OCI-LY7 (cell line): ENCODE results near the gene FSHR. TPM values are rescaled to one million over a fixed set of nuclear protein-coding genes. Genes with fewer than 3 reads are reported as not detected.

Experiments
- BruUV-seq: library from RNA; stranded (reverse); fragments of 400-500 nt; replicated peaks from 2 replicates; lab custom pipeline; 2021; lab: Mats Ljungman, UMichigan
- CTCF ChIA-PET: fragments of 300-600 bp; sonication (Branson Sonifier 250); formaldehyde crosslinking; loops from one replicate; lab custom pipeline; 2022; ENCODE audit warnings: antibody characterized with exemption; ENCODE audit not compliant: unreplicated experiment; lab: Charles Lee
- POLR2A ChIA-PET: fragments of 300-600 bp; sonication (Branson Sonifier 250); formaldehyde crosslinking; loops from one replicate; lab custom pipeline; 2022; ENCODE audit warnings: antibody characterized with exemption; lab: Charles Lee
- DNase-seq: peaks from one replicate; pipeline ENCODE4 v3.0.0-alpha.2; 2015; ENCODE audit warnings: low spot score
- H2AFZ ChIP-seq: fragments of 200-600 bp; sonication (generic), shearing (Covaris generic); 2 replicates; pipeline ENCODE4 v1.6.1; 2014; ENCODE audit warnings: mild to moderate bottlenecking, antibody characterized with exemption, low read length, moderate library complexity
- H3K27ac ChIP-seq: fragments of 200-600 bp; sonication (generic); 2 replicates; pipeline ENCODE4 v1.5.1; 2014; ENCODE audit warnings: mixed run types, low read depth, mild to moderate bottlenecking, moderate library complexity, low read length, inconsistent platforms; ENCODE audit not compliant: poor library complexity, severe bottlenecking
- H3K36me3 ChIP-seq: fragments of 200-600 bp; sonication (generic); 2 replicates; pipeline ENCODE4 v1.6.1; 2014; ENCODE audit warnings: mild to moderate bottlenecking, antibody characterized with exemption, low read length, moderate library complexity, mixed read lengths; ENCODE audit not compliant: insufficient read depth
- H3K4me1 ChIP-seq: fragments of 200-600 bp; sonication (generic); 2 replicates; pipeline ENCODE4 v1.5.1; 2014; ENCODE audit warnings: mild to moderate bottlenecking, low read length; ENCODE audit not compliant: insufficient read depth, poor library complexity, severe bottlenecking
- H3K4me2 ChIP-seq: fragments of 200-600 bp; sonication (generic); 2 replicates; pipeline ENCODE4 v1.6.1; 2014; ENCODE audit warnings: mild to moderate bottlenecking, low read length
- H3K4me3 ChIP-seq: fragments of 200-600 bp; sonication (generic); 2 replicates; pipeline ENCODE4 v1.5.1; 2014; ENCODE audit warnings: mild to moderate bottlenecking, low read depth, low read length; ENCODE audit not compliant: poor library complexity, severe bottlenecking
- H3K79me2 ChIP-seq: fragments of 200-600 bp; sonication (generic); 2 replicates; pipeline ENCODE4 v1.6.1; 2016; ENCODE audit warnings: low read depth, mild to moderate bottlenecking, low read length, moderate library complexity, mixed read lengths; ENCODE audit not compliant: insufficient read depth
- H3K9me2 ChIP-seq: fragments of 200-600 bp; sonication (generic); 2 replicates; pipeline ENCODE4 v1.6.1; 2016; ENCODE audit warnings: mild to moderate bottlenecking, low read length, mixed read lengths; ENCODE audit not compliant: insufficient read depth
- H3K9me3 ChIP-seq: fragments of 200-600 bp; sonication (generic); 2 replicates; pipeline ENCODE4 v1.6.1; 2014; ENCODE audit warnings: mild to moderate bottlenecking, mixed run types, low read length, mixed read lengths
- H4K20me1 ChIP-seq: fragments of 200-600 bp; sonication (generic); 2 replicates; pipeline ENCODE4 v1.6.1; 2014; ENCODE audit warnings: mild to moderate bottlenecking, antibody characterized with exemption, low read length, moderate library complexity, mixed read lengths; ENCODE audit not compliant: insufficient read depth
- CTCF ChIP-seq: fragments of 200-600 bp; sonication (generic); conservative IDR thresholded peaks from 2 replicates; pipeline ENCODE4 v1.5.1; 2014; ENCODE audit warnings: mild to moderate bottlenecking, antibody characterized with exemption, low read length, moderate library complexity, mixed read lengths
- EZH2phosphoT487 ChIP-seq: fragments of 200-600 bp; sonication (generic); IDR thresholded peaks from 2 replicates; pipeline ENCODE4 v1.6.1; 2018; ENCODE audit warnings: low read depth, borderline replicate concordance, mild to moderate bottlenecking, mixed run types, antibody characterized with exemption, low read length, moderate library complexity, mixed read lengths
- intact Hi-C: fragments of 100-400 bp; cut with micrococcal nuclease; formaldehyde crosslinking; loops from one replicate; pipeline ENCODE4 v1.10.0; 2022; ENCODE audit not compliant: unreplicated experiment
- total RNA-seq, 2 experiments: library from RNA; depleted of rRNA in 1 of 2; stranded (reverse); fragments of >200 nt in 1 of 2; shearing (Covaris generic) in 1 of 2; gene quantifications; 2 replicates each; pipeline ENCODE4 v1.2.3, GENCODE V29; 2014 to 2022

The FSHR gene
- total RNA-seq, 2 experiments from 2014 or later: not detected

GRCh38 chr2:48952143-48952542 is 202.2 kb downstream of the FSHR start:
- TF ChIP-seq CTCF (no peak), EZH2phosphoT487 (no peak)
- H3K4me3 ChIP-seq: no peak overlapping the region
- intact Hi-C loops: loop anchor here (5.0 kb wide), 1 partner anchor 1540 kb away; no protein-coding TSS in a partner anchor
- H2AFZ ChIP-seq: no peak overlapping the region
- no peak overlapping the region for H3K27ac ChIP-seq
- no peaks in the 10 kb centered on the region for H3K9me3 ChIP-seq
- no peaks in the 10 kb centered on the region for H3K79me2 ChIP-seq
- no peaks in the 10 kb centered on the region for H4K20me1 ChIP-seq
- H3K4me2 ChIP-seq: no peak overlapping the region
- BruUV-seq: no TSS peak
- ChIA-PET POLR2A (no interaction called here), CTCF (no interaction called here)
- no peak for DNase-seq
- H3K4me1 ChIP-seq: no peaks in the 10 kb centered on the region
- no peaks in the 10 kb centered on the region for H3K36me3 ChIP-seq
- H3K9me2 ChIP-seq: no peaks in the 10 kb centered on the region

DNA sequence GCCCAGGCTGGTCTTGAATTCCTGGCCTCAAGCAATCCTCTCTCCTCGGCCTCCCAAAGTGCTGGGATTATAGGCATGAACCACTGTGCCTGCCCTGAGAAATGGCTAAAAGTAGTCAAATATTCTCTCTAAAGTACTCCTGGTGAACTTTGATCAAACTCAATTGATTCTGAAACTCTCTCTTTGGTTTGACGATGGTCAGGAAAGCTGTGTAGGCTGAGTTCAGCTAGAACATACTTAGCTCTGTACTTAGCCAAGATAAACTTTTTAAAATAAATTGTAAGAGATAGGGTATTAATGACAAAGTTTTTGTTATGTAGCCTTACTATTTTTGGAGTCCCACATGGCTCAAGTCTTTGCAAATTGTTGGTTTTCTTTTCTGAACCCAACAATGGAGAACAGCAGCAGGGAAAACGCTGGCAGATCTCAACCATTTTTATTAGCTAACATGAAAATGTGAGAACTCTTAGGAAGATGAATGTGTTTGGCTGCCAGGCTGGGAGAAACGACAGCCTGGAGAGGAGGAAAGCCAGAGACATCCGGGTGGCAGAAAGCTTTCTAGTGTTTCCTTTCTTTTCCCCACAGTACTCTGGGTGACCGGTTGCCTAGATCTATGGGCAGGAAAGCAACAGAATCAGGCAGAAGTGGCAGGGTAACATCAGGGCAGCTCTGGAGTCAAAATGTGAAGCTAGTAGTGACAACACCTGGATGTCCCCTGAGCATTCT is 205.8 kb downstream of the FSHR start:
- intact Hi-C loops: loop anchor here (5.0 kb wide), 2 partner anchors 544 to 1454 kb away; no protein-coding TSS in a partner anchor
- no peak overlapping the region for H3K27ac ChIP-seq
- H3K9me2 ChIP-seq: no peaks in the 10 kb centered on the region
- no peak for DNase-seq
- H3K4me1 ChIP-seq: no peaks in the 10 kb centered on the region
- no peak overlapping the region for H3K4me2 ChIP-seq
- H3K9me3 ChIP-seq: no peaks in the 10 kb centered on the region
- no peak overlapping the region for H3K4me3 ChIP-seq
- no peak overlapping the region for H2AFZ ChIP-seq
- ChIA-PET CTCF (no interaction called here), POLR2A (interaction anchor here (0.8 kb wide), 1 partner anchor 44 kb away, joined by 3 read pairs; no protein-coding TSS in a partner anchor)
- H3K79me2 ChIP-seq: no peaks in the 10 kb centered on the region
- no TSS peak for BruUV-seq
- no peaks in the 10 kb centered on the region for H4K20me1 ChIP-seq
- no peaks in the 10 kb centered on the region for H3K36me3 ChIP-seq
- TF ChIP-seq EZH2phosphoT487: no peak
- no peak for TF ChIP-seq CTCF
